ENCODE measurements around the gene KRTAP1-5. TPM values are rescaled to one million over a fixed set of nuclear protein-coding genes. Genes with fewer than 3 reads are reported as not detected.
"Not testable (repeated sequence)": the region's sequence is repeated elsewhere in the genome, so short reads cannot be mapped to it uniquely, and the experiment has no call there.

The KRTAP1-5 gene
- total and polyA plus RNA-seq, 2 experiments from 2014 or later, result not detected

DNA sequence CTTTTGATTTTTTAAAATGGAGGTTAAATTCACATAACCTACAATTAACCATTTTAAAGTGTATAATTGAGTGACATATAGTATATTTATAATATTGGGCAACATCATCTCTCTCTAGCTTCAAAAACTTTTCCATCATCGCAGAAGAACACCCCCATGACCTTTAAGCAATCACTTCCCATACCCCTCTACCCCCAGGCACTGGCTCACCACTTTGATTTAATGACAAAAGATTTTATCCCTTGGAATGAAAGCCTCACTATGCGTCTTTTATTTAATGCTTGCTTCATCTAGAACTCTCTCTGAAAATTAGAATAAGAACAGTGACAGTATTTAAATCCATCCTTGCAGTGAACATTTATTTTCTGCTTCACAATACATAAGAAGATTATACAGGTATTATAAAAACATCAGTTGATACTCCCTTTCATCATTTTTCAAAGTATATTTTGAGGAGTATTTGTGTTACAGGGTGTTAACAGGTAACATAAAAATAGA is 10.9 kb upstream of the KRTAP1-5 start:
- no peaks in the 10 kb centered on the region for H3K79me2 ChIP-seq
- no peak overlapping the region for H2AFZ ChIP-seq
- H3K4me1 ChIP-seq (ENCODE audit: insufficient read depth), result no peaks in the 10 kb centered on the region
- no peak overlapping the region for H3K4me2 ChIP-seq
- TF ChIP-seq, protein P1, sequence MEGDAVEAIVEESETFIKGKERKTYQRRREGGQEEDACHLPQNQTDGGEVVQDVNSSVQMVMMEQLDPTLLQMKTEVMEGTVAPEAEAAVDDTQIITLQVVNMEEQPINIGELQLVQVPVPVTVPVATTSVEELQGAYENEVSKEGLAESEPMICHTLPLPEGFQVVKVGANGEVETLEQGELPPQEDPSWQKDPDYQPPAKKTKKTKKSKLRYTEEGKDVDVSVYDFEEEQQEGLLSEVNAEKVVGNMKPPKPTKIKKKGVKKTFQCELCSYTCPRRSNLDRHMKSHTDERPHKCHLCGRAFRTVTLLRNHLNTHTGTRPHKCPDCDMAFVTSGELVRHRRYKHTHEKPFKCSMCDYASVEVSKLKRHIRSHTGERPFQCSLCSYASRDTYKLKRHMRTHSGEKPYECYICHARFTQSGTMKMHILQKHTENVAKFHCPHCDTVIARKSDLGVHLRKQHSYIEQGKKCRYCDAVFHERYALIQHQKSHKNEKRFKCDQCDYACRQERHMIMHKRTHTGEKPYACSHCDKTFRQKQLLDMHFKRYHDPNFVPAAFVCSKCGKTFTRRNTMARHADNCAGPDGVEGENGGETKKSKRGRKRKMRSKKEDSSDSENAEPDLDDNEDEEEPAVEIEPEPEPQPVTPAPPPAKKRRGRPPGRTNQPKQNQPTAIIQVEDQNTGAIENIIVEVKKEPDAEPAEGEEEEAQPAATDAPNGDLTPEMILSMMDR (IDR thresholded peaks at IDR 0.05; ENCODE audit: poor library complexity), result no peak
- TF ChIP-seq EZH2 (IDR thresholded peaks at IDR 0.05; ENCODE audit: borderline replicate concordance), result no peak
- no peaks in the 10 kb centered on the region for H4K20me1 ChIP-seq (ENCODE audit: insufficient read depth, poor library complexity, severe bottlenecking)
- no peaks in the 10 kb centered on the region for H3K9me3 ChIP-seq (ENCODE audit: low read depth)
- no peak overlapping the region for H3K4me3 ChIP-seq
- DNase-seq (ENCODE audit: low spot score), result no peak
- H3K27ac ChIP-seq, result no peak overlapping the region
- H3K27me3 ChIP-seq, result no peaks in the 10 kb centered on the region
- WGBS (ENCODE audit: low lambda C conversion rate, missing lambda C conversion rate), result 69% methylated on average over 2 of the region's 2 CpGs
- H3K36me3 ChIP-seq (replicated peaks; ENCODE audit: insufficient read depth, low read depth), result no peaks in the 10 kb centered on the region
- no peaks in the 10 kb centered on the region for H3K9me2 ChIP-seq (replicated peaks; ENCODE audit: insufficient read depth)

DNA sequence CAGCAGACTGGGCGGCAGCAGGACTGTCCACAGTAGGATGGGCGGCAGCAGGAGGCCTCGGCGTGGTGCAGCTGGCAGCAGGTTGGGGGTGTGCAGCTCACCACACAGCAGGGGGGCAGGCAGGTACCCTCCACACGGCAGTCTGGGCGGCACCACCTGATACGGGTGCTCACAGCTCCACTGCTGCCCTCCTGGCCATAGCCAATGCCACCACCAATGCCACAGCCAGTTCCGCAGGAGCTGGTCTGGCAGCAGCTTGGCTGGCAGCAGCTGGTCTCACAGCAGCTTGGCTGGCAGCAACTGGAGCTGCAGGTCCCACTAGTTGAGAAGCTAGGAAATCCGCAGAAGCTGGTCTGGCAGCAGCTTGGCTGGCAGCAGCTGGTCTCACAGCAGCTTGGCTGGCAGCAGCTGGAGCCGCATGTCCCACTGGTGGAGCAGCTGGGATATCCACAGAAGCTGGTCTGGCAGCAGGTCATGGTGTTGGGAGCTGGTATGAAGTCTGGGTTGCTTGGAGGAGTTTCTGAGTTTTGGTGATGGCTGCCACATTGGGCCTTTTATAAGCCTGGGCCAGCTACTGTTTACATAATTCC is 7.4 kb upstream of the KRTAP1-5 start, which contains the start of gene KRTAP1-3:
TSS of gene KRTAP1-3 (minus strand) at position 529 of the 590 bp plus-strand sequence. CDS start at position 476, 53 bp downstream.
- H3K4me2 ChIP-seq; DNase-seq (ENCODE audit: low spot score); H3K4me3 ChIP-seq: not testable (repeated sequence)

DNA sequence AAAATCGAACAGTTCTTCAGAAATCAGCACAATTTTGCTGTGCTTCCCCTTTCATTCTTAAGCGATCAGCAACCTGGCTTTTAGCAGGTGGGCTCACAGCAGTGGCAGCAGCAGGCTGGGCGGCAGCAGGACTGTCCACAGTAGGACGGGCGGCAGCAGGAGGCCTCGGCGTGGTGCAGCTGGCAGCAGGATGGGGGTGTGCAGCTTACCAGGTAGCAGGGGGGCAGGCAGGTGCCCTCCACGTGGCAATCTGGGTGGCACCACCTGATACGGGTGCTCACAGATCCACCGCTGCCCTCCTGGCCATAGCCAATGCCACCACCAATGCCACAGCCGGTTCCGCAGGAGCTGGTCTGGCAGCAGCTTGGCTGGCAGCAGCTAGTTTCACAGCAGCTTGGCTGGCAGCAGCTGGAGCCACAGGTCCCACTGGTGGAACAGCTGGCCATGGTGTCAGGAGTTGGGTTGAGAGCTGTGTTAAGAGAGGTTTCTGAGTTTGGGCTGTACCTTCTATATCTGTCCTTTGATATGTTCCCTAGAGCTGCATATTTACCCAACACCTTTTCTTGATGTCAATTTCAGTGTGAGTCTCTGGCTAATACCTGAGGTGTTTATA is 2.7 kb upstream of the KRTAP1-5 start, which contains the start of gene KRTAP1-4:
TSS of gene KRTAP1-4 (minus strand) at position 563 of the 613 bp plus-strand sequence. CDS start at position 446, 117 bp downstream.
- Histone ChIP-seq H4K20me1 (ENCODE audit: insufficient read depth, poor library complexity, severe bottlenecking) (no peaks in the 10 kb centered on the region), H3K4me1 (ENCODE audit: insufficient read depth) (no peaks in the 10 kb centered on the region), H2AFZ (no peak within 1 kb of the TSS), H3K4me3 (no peak within 1 kb of the TSS), H3K79me2 (no peaks in the 10 kb centered on the region), H3K9me2 (replicated peaks; ENCODE audit: insufficient read depth) (no peaks in the 10 kb centered on the region), H3K4me2 (no peak within 1 kb of the TSS), H3K36me3 (replicated peaks; ENCODE audit: insufficient read depth, low read depth) (no peaks in the 10 kb centered on the region), H3K27ac (no peak within 1 kb of the TSS), H3K9me3 (ENCODE audit: low read depth) (no peaks in the 10 kb centered on the region), H3K27me3 (peaks cover 3% of the 10 kb centered on the region)
- TF ChIP-seq EZH2 (IDR thresholded peaks at IDR 0.05; ENCODE audit: borderline replicate concordance) (no peak), EZH2phosphoT487 (IDR thresholded peaks at IDR 0.05; ENCODE audit: low read depth, severe bottlenecking, unreplicated experiment) (no peak)
- TF ChIP-seq, protein P1 (IDR thresholded peaks at IDR 0.05; ENCODE audit: poor library complexity), result no peak
- whole genome bisulfite sequencing (ENCODE audit: low lambda C conversion rate, missing lambda C conversion rate), result 89% methylated on average over 11 of the region's 12 CpGs
- DNase-seq (ENCODE audit: low spot score), result no peak

More for the DNA sequence above, 7.4 kb upstream of the KRTAP1-5 start, which contains the start of gene KRTAP1-3:
- WGBS (ENCODE audit: low lambda C conversion rate, missing lambda C conversion rate), result 94% methylated on average over 9 of the region's 10 CpGs
- H2AFZ ChIP-seq; H3K9me3 ChIP-seq (ENCODE audit: low read depth); H3K9me2 ChIP-seq (replicated peaks; ENCODE audit: insufficient read depth); H3K79me2 ChIP-seq; H3K4me1 ChIP-seq (ENCODE audit: insufficient read depth); H4K20me1 ChIP-seq (ENCODE audit: insufficient read depth, poor library complexity, severe bottlenecking); H3K36me3 ChIP-seq (replicated peaks; ENCODE audit: insufficient read depth, low read depth); H3K27ac ChIP-seq; H3K27me3 ChIP-seq: not testable (repeated sequence)

DNA sequence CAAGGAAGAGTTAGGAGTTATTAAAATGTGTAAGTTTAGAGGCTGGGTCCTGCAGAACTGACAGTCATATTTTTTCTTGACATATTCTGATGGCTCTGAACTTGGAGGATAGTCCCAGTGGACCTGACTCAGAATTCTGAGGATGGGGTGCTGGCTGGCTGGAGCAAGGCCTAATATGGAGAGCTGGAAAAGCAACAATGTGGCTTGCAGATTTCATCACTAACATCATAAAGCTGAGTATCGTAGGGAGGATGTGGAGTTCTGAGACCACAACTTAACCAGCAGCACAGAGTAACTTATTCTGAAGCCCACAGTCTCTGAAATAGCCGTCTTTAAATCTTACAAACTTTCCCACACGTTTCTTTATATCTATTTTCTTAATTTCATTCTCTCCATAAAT is 2.3 kb downstream of the KRTAP1-5 start:
- Histone ChIP-seq H3K27me3 (no peaks in the 10 kb centered on the region), H3K9me2 (replicated peaks; ENCODE audit: insufficient read depth) (no peaks in the 10 kb centered on the region), H3K36me3 (replicated peaks; ENCODE audit: insufficient read depth, low read depth) (no peaks in the 10 kb centered on the region), H3K4me2 (no peak overlapping the region), H3K27ac (no peak overlapping the region), H3K4me1 (ENCODE audit: insufficient read depth) (no peaks in the 10 kb centered on the region), H3K4me3 (no peak overlapping the region), H4K20me1 (ENCODE audit: insufficient read depth, poor library complexity, severe bottlenecking) (no peaks in the 10 kb centered on the region), H2AFZ (no peak overlapping the region), H3K9me3 (ENCODE audit: low read depth) (no peaks in the 10 kb centered on the region), H3K79me2 (no peaks in the 10 kb centered on the region)
- TF ChIP-seq EZH2phosphoT487 (IDR thresholded peaks at IDR 0.05; ENCODE audit: low read depth, severe bottlenecking, unreplicated experiment), result no peak
- TF ChIP-seq, protein P1 (IDR thresholded peaks at IDR 0.05; ENCODE audit: poor library complexity), result no peak
- no peak for TF ChIP-seq EZH2 (IDR thresholded peaks at IDR 0.05; ENCODE audit: borderline replicate concordance)
- DNase-seq (ENCODE audit: low spot score), result no peak
- 93% methylated on average over 3 of the region's 3 CpGs for WGBS (ENCODE audit: low lambda C conversion rate, missing lambda C conversion rate)

Data from hepatocyte (in vitro differentiated cells).